HG02588 (cell line): ENCODE measurements around the gene PPP1R14B.
A peak's percentile ranks its signal among the peaks of the same experiment; 100 is the strongest.

Source experiments
- ATAC-seq: cut with Tn5 transposase; IDR thresholded peaks from one replicate; pipeline ENCODE4 v1.9.1; 2021; ENCODE audit warnings: mild to moderate bottlenecking, moderate library complexity; ENCODE audit not compliant: unreplicated experiment

PPP1R14B gene

GRCh38 chr11:64262271-64263002 is 15.7 kb upstream of the PPP1R14B start:
- ATAC-seq = no peak

GRCh38 chr11:64261556-64262080 is 14.9 kb upstream of the PPP1R14B start:
- no peak for ATAC-seq

GRCh38 chr11:64260147-64260708 is 13.5 kb upstream of the PPP1R14B start:
- ATAC-seq = no peak

GRCh38 chr11:64259533-64260067 is 12.9 kb upstream of the PPP1R14B start:
- no peak for ATAC-seq

- ATAC-seq = no peak
These were observed 12.3 kb upstream of the PPP1R14B start for GRCh38 chr11:64258946-64259532.

- ATAC-seq = no peak
These were observed 11.6 kb upstream of the PPP1R14B start for GRCh38 chr11:64258356-64258755.

GRCh38 chr11:64256300-64256699 is 9.6 kb upstream of the PPP1R14B start:
- no peak for ATAC-seq

GRCh38 chr11:64255135-64256128 is 8.7 kb upstream of the PPP1R14B start:
- no peak for ATAC-seq

GRCh38 chr11:64254326-64254725 is 7.6 kb upstream of the PPP1R14B start:
- ATAC-seq = no peak

- ATAC-seq = no peak
These were observed 6.7 kb upstream of the PPP1R14B start for GRCh38 chr11:64253481-64253880.

GRCh38 chr11:64253043-64253442 is 6.3 kb upstream of the PPP1R14B start:
- ATAC-seq = no peak

GRCh38 chr11:64252003-64252872 is 5.5 kb upstream of the PPP1R14B start:
- no peak for ATAC-seq

GRCh38 chr11:64251753-64252002 is 4.9 kb upstream of the PPP1R14B start:
- ATAC-seq = no peak

- peak; percentile 42 for ATAC-seq
These were observed 4.4 kb upstream of the PPP1R14B start, which contains the start of gene PLCB3 for GRCh38 chr11:64251016-64251752. Gene PLCB3, plus strand, starts transcription at chr11:64251530. Its CDS starts 120 bp downstream, at chr11:64251650.

GRCh38 chr11:64250415-64251015 is 3.8 kb upstream of the PPP1R14B start:
- ATAC-seq = no peak

GRCh38 chr11:64249563-64250414 is 3.0 kb upstream of the PPP1R14B start:
- ATAC-seq = no peak

- no peak for ATAC-seq
These were observed 2.3 kb upstream of the PPP1R14B start for GRCh38 chr11:64249038-64249437.

GRCh38 chr11:64248578-64248977 is 1.8 kb upstream of the PPP1R14B start:
- no peak for ATAC-seq
